VCaP (cell line): ENCODE measurements around the gene MAP3K14.
A peak's percentile ranks its signal among the peaks of the same experiment; 100 is the strongest.

Source experiments
- H3K27ac ChIP-seq: fragments of 450-650 bp; 2 replicates; pipeline ENCODE4 v1.5.1; 2017
- TF ChIP-seq, protein P1 (sequence below): fragments of 450-650 bp; conservative IDR thresholded peaks from 2 replicates; pipeline ENCODE4 v1.5.1; 2017; ENCODE audit warnings: mild to moderate bottlenecking, moderate library complexity

The MAP3K14 gene

DNA sequence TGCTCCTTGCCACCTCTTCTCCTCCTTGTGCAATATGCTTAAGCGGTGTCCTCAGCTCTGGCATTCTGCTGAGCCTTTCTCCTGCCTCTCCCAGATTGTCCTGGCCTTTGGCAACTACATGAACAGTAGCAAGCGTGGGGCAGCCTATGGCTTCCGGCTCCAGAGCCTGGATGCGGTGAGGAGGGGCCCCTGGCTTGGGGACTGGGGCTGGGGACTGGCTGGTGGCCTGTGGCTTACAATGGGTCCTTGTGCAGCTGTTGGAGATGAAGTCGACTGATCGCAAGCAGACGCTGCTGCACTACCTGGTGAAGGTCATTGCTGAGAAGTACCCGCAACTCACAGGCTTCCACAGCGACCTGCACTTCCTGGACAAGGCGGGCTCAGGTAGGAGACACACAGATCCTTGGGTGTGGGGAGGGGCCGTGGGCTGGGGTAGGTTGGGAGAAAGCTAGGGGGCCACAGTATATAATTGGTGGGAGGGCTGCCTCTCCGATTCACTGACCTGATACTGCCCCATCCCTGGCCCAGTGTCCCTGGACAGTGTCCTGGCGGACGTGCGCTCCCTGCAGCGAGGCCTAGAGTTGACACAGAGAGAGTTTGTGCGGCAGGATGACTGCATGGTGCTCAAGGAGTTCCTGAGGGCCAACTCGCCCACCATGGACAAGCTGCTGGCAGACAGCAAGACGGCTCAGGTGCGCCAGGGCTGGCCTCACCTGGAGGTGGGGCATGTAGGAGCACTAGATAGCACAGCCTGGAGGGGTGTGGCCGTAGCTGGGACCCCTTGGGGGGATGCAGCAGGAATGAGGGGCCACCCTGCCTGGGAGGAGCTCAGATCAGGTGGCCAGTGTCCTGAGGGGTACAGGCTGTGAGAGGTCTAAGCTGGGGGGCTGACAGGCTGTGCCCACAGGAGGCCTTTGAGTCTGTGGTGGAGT lies 71.8 kb downstream of the MAP3K14 start:
- TF ChIP-seq, protein P1, sequence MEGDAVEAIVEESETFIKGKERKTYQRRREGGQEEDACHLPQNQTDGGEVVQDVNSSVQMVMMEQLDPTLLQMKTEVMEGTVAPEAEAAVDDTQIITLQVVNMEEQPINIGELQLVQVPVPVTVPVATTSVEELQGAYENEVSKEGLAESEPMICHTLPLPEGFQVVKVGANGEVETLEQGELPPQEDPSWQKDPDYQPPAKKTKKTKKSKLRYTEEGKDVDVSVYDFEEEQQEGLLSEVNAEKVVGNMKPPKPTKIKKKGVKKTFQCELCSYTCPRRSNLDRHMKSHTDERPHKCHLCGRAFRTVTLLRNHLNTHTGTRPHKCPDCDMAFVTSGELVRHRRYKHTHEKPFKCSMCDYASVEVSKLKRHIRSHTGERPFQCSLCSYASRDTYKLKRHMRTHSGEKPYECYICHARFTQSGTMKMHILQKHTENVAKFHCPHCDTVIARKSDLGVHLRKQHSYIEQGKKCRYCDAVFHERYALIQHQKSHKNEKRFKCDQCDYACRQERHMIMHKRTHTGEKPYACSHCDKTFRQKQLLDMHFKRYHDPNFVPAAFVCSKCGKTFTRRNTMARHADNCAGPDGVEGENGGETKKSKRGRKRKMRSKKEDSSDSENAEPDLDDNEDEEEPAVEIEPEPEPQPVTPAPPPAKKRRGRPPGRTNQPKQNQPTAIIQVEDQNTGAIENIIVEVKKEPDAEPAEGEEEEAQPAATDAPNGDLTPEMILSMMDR: no peak
- no peak overlapping the region for H3K27ac ChIP-seq

DNA sequence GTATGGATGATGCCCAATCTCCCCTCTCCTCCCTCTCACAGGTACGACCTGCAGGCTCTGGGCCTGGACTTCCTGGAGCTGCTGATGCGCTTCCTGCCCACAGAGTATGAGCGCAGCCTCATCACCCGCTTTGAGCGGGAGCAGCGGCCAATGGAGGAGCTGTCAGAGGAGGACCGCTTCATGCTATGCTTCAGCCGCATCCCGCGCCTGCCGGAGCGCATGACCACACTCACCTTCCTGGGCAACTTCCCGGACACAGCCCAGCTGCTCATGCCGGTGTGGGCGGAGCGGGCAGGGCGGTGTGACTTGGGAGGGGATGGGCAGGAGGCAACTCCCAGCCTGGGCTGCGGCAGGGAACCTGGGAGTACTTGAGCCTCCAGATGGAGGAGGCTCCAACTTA lies 73.1 kb downstream of the MAP3K14 start:
- TF ChIP-seq, protein P1: no peak
- H3K27ac ChIP-seq: peak overlapping the region; percentile 88; the same call in 1 of the 2 replicates

DNA sequence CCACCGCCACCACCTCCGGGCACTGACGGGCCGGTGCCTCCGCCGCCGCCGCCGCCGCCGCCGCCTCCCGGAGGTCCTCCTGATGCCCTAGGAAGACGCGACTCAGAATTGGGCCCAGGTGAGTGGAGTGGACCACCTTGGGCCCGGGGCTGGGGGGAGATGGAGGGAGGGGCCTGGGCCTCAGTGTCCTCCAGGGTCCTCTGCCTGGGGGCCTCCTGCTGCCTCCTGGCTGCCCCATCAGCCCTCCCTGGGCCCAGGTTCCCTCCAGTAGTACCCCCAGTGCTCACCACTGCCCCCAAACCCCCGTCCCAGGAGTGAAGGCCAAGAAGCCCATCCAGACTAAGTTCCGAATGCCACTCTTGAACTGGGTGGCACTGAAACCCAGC lies 74.8 kb downstream of the MAP3K14 start:
- TF ChIP-seq, protein P1: no peak
- peak overlapping the region; percentile 88 for H3K27ac ChIP-seq

- H3K27ac ChIP-seq: peak overlapping the region; percentile 88
- TF ChIP-seq, protein P1: no peak
Observed at GRCh38 chr17:45241328-45242028, 75.3 kb downstream of the MAP3K14 start.

DNA sequence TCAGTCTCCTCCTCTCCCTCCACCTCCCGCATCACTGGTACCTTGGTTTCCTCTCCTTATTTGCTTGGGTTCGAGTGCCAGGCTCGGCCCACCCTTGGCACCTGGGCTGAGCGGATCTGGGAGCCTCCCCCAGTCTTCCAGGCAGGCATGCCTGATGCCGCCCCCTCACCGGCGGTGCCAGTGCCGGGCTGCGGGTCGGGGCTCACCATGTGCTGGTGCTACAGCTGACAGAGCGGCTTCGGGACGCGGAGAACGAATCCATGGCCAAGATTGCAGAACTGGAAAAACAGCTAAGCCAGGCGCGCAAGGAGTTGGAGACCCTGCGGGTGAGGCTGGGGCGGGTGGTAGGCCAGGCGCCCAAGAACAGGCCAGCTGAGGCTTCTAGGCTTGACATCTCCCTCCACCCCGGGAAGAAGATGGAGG lies 75.9 kb downstream of the MAP3K14 start:
- TF ChIP-seq, protein P1: no peak
- H3K27ac ChIP-seq: peak overlapping the region; percentile 88

DNA sequence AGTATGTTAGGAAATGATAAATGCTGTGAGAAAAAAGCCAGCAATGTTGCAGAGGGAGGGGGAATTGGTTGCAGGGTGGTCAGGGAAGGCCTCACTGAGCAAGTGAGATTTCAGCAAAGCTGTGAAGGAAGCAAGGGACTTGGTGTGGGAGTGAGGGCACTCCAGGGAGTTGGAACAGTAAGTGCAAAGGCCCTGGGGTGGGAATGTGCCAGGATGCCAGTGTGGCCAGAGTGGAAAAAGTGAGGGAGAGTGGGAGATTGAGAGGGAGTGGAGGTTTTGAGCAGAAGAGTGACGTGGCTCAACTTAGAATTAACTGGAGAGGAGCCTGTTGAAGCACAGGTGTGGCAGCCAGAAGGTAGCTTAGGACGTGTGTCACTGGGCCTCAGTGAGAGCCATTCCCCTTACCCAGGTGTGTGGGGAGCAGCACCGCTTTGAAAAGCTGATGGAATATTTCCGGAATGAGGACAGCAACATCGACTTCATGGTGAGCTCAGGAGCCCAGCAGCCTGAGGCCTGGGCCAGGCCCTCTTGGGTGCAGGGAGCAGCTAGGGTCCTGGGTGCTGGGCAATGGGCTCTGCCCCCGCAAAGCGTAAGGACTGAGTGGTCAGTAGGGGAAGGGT lies 78.6 kb downstream of the MAP3K14 start:
- TF ChIP-seq, protein P1: no peak
- no peak overlapping the region for H3K27ac ChIP-seq

GRCh38 chr17:45237686-45238085 lies 79.1 kb downstream of the MAP3K14 start:
- no peak overlapping the region for H3K27ac ChIP-seq
- TF ChIP-seq, protein P1: no peak
